C4-2B (cell line): ENCODE data around the gene SH3RF1.
A peak's percentile ranks its signal among the peaks of the same experiment; 100 is the strongest.

Experiments
- H3K27ac ChIP-seq: fragments of 450-650 bp; 2 replicates; pipeline ENCODE4 v1.5.1; 2017
- ZFX ChIP-seq: fragments of 450-650 bp; IDR thresholded peaks from 2 replicates; pipeline ENCODE4 v1.6.1; 2017
- TF ChIP-seq, protein P1 (sequence below): fragments of 450-650 bp; conservative IDR thresholded peaks from 2 replicates; pipeline ENCODE4 v1.5.1; 2017; ENCODE audit warnings: mild to moderate bottlenecking

SH3RF1 gene

DNA sequence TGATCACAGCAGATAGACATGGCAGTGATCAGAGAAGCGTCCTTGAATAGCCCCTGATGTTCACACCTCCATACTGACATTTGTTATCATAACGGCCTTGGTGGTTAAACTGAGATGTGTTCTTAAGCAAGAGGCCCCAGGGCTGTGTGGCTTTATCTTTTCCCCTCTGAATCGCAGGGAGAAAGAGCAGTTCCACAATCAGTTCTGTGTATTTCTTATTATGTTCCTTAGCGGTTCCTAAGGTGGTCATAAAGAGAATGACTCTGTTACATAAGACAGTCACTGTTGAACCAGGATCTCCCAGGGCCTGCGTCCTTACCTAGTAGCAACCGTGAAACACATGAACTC lies 207.9 kb downstream of the SH3RF1 start:
- no peak overlapping the region; the same call in 1 of the 2 replicates for H3K27ac ChIP-seq
- TF ChIP-seq, protein P1, sequence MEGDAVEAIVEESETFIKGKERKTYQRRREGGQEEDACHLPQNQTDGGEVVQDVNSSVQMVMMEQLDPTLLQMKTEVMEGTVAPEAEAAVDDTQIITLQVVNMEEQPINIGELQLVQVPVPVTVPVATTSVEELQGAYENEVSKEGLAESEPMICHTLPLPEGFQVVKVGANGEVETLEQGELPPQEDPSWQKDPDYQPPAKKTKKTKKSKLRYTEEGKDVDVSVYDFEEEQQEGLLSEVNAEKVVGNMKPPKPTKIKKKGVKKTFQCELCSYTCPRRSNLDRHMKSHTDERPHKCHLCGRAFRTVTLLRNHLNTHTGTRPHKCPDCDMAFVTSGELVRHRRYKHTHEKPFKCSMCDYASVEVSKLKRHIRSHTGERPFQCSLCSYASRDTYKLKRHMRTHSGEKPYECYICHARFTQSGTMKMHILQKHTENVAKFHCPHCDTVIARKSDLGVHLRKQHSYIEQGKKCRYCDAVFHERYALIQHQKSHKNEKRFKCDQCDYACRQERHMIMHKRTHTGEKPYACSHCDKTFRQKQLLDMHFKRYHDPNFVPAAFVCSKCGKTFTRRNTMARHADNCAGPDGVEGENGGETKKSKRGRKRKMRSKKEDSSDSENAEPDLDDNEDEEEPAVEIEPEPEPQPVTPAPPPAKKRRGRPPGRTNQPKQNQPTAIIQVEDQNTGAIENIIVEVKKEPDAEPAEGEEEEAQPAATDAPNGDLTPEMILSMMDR = no peak
- TF ChIP-seq ZFX = no peak

DNA sequence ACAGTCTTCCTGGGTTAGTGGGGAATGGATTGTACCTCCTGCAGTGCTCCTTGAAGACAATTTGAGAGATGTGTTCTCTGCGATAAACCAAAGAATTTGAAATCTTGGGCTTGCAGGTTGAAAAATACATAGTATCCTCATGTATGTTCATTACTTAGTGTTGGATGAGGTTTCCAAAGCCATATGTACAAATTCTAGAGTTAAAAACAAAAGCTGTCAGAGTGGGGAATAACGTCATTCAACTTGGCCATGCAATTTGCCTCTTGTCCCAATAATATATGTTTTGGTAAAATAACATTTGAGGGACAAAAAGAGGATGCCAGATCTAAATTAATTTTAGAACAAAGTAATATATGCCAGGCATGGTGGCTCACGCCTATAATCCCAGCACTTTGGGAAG lies 209.4 kb downstream of the SH3RF1 start:
- no peak for TF ChIP-seq ZFX
- TF ChIP-seq, protein P1 = no peak
- H3K27ac ChIP-seq = peak overlapping the region; percentile 48; the same call in 1 of the 2 replicates

DNA sequence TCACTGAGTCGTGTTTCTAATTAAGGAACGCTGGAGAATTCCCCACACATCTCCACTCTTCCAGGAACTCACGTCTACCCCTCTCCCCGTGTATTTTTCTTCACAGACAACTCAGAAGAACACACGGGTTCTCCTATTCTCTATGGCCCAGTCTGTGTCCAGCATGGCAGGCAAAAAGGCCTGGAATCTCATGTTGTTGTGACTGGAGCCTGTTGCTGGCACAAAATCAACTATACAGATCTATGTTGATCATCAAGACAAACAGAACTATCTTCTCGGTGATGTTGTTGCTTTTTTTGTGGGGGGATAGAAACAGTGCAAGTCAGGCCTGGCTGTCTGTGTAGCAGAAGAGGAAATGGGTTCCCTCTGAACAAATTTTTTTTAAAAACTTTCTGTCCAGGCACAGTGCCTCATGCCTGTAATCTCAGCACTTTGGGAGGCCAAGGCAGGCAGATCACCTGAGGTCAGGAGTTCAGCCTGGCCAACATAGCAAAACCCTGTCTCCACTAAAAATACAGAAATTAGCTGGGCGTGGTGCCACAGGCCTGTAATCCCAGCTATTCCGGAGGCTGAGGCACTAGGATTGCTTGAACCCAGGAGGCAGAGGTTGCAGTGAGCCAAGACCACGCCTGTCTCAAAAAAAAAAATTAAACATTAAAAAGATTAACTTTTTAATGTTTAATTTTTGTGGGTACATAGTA lies 210.2 kb downstream of the SH3RF1 start:
- TF ChIP-seq, protein P1 = no peak
- no peak for TF ChIP-seq ZFX
- H3K27ac ChIP-seq = 0 out of 2 replicates have a peak overlapping the region, but pooled peaks have one; percentile 4

DNA sequence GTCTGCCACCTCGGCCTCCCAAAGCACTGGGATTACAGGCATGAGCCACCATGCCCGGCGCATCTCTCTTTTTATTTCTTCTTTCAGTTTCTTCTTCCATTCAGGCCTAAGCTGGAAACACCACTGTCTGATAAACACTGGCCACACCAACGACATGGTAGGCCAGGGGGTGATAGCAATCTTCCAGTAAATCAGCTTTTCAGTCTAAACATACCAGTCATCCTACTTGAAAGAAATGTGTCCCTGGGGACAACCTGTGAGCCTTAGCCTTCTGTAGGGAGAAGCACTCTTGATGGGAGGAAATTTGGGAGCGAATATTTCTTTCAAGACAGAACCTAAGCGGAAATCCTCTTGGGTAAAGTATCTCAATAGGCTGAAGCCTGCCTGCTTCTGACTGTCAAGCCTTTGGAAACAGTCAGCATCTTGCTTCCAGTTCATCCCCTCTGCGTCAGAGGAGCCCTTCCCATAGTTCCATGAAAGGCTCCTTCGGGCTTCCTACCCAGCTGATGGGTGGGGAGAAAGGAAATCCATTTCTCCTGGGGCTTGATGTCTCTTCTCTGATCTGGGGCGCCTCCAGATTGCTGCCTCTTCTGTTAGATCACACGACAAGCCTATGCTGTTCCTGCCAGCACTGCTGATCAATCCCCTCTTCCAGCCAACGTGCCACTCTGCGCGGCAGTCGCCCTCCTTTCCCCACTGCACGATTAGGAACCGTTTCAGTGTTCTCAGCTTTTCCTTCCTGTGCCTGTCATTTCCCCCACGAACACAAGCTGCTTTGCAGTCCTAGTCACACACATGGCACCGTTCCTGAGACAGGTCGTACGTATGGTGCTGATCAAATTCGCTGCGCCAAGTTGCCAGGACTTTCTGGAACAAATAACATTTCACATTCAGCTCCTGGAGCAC lies 211.2 kb downstream of the SH3RF1 start:
- 0 out of 2 replicates have a peak overlapping the region, but pooled peaks have one; percentile 4 for H3K27ac ChIP-seq

DNA sequence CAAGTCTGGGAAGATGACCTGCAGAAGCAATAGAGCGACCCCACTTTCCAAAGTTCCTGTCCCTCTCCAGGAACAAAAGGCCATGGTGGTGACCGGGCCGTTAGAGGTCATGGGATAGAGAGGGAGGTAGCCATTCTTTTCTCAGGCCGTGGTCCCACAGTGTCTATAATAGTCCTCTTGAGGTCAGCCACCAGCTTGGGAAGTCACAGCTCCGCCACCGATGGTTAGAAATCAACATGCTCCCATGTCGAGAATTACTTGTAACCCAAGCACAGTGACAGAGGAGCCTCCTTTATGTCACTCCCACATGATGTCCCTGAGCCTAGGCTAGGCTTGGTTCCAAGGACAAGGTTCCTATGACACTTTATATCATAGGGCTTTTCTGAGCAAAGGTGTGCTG lies 212.4 kb downstream of the SH3RF1 start:
- TF ChIP-seq, protein P1 = no peak
- TF ChIP-seq ZFX = no peak

More for the DNA sequence above, 211.2 kb downstream of the SH3RF1 start:
- TF ChIP-seq, protein P1 = no peak
- no peak for TF ChIP-seq ZFX

DNA sequence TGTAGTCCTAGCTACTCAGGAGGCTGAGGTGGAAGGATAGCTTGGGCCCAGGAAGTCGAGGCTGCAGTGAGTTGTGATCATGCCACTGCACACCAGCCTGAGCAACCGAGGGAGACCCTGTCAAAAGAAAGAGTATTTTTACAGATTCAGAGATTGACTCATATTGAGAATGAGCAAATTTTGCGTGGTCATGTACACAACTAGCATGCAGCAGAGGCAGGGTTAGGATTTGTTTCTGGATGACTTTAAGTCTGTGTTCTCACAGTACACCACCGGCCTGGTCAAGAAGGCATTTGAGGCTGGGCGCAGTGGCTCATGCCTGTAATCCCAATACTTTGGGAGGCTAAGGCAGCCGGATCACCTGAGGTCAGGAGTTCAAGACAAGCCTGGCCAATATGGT lies 215.9 kb downstream of the SH3RF1 start:
- H3K27ac ChIP-seq = no peak overlapping the region
- TF ChIP-seq, protein P1 = no peak
- TF ChIP-seq ZFX = no peak

More for the DNA sequence above, 212.4 kb downstream of the SH3RF1 start:
- H3K27ac ChIP-seq = no peak overlapping the region

DNA sequence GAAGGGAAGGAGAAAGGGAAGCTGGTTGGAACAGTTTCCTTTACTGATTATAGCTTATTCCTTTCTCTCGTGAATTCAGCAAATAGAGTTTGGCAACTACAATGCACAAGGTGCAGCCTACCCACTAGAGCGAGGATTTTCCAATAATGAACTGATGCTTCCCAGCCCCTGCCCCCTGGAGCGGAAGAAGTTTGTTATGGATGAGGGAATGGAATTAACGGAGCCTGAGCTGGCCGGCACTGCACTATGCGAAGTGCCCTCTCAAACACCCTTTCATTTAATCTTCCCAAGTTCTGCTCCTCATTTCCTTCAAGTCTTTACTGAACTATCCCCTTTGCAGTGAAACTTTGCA lies 218.2 kb downstream of the SH3RF1 start:
- TF ChIP-seq, protein P1 = no peak
- TF ChIP-seq ZFX = no peak
- no peak overlapping the region for H3K27ac ChIP-seq
